ENCODE results near the gene NOBOX. TPM values are rescaled to one million over a fixed set of nuclear protein-coding genes. Genes with fewer than 3 reads are reported as not detected.

NOBOX gene
- total RNA-seq (not detected in 2 replicates), polyA plus RNA-seq (not detected in 2 replicates)

- no peak for TF ChIP-seq CTCF (IDR thresholded peaks at IDR 0.05; ENCODE audit: low read depth, low read length)
- H3K27ac ChIP-seq = no peak within 1 kb of the TSS
- no peak within 1 kb of the TSS for H3K4me3 ChIP-seq
- H3K9me3 ChIP-seq (ENCODE audit: low read depth) = no peaks in the 10 kb centered on the region
- no peak for DNase-seq (ENCODE audit: low read depth in 1 of 2, low spot score in 1 of 2)
- no peaks in the 10 kb centered on the region for H3K27me3 ChIP-seq
- no peaks in the 10 kb centered on the region for H3K36me3 ChIP-seq
- H3K4me1 ChIP-seq (ENCODE audit: low read depth) = peaks cover 4% of the 10 kb centered on the region
Observed at GRCh38 chr7:144403649-144404061, at the start of gene NOBOX. Gene NOBOX (minus strand): TSS chr7:144403693.

DNA sequence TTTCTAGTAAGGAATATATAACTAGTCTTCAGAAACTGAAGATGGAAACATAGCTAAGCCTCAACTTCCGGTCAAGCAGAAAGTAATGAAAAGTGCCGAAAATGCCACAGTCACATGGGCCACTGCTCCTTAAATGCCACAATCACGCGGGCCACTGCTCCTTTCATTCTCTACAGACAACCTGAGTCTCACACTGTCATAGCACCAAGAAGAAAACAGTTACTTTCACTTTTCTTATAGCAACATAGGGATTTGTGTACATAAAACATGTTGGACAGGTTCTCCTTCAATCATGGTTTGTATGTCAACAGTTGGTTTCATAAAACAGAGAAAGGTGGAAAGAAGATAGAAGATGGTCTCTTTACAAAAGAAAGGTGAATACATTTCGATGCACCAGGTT, 48.6 kb upstream of the NOBOX start:
- no peaks in the 10 kb centered on the region for H3K27me3 ChIP-seq
- DNase-seq (ENCODE audit: low read depth in 1 of 2, low spot score in 1 of 2) = no peak
- no peaks in the 10 kb centered on the region for H3K36me3 ChIP-seq
- H3K27ac ChIP-seq = no peak overlapping the region
- H3K4me1 ChIP-seq (ENCODE audit: low read depth) = no peaks in the 10 kb centered on the region
- TF ChIP-seq CTCF (IDR thresholded peaks at IDR 0.05; ENCODE audit: low read depth, low read length) = no peak
- H3K9me3 ChIP-seq (ENCODE audit: low read depth) = no peaks in the 10 kb centered on the region
- no peak overlapping the region for H3K4me3 ChIP-seq

GRCh38 chr7:144445590-144445989, 42.1 kb upstream of the NOBOX start:
- H3K4me3 ChIP-seq = no peak overlapping the region
- no peaks in the 10 kb centered on the region for H3K27me3 ChIP-seq
- H3K27ac ChIP-seq = no peak overlapping the region
- DNase-seq (ENCODE audit: low read depth in 1 of 2, low spot score in 1 of 2) = peak in 1 of 2 donors; percentile 6
- H3K36me3 ChIP-seq = no peaks in the 10 kb centered on the region
- H3K4me1 ChIP-seq (ENCODE audit: low read depth) = no peaks in the 10 kb centered on the region
- no peaks in the 10 kb centered on the region for H3K9me3 ChIP-seq (ENCODE audit: low read depth)
- TF ChIP-seq CTCF (IDR thresholded peaks at IDR 0.05; ENCODE audit: low read depth, low read length) = no peak

- TF ChIP-seq CTCF (IDR thresholded peaks at IDR 0.05; ENCODE audit: low read depth, low read length) = no peak
- Histone ChIP-seq H3K4me1 (ENCODE audit: low read depth) (no peaks in the 10 kb centered on the region), H3K4me3 (no peak overlapping the region), H3K36me3 (no peaks in the 10 kb centered on the region), H3K27ac (no peak overlapping the region), H3K27me3 (no peaks in the 10 kb centered on the region), H3K9me3 (ENCODE audit: low read depth) (no peaks in the 10 kb centered on the region)
- DNase-seq (ENCODE audit: low read depth in 1 of 2, low spot score in 1 of 2) = no peak
Observed at GRCh38 chr7:144439717-144440205, 36.3 kb upstream of the NOBOX start.

DNA sequence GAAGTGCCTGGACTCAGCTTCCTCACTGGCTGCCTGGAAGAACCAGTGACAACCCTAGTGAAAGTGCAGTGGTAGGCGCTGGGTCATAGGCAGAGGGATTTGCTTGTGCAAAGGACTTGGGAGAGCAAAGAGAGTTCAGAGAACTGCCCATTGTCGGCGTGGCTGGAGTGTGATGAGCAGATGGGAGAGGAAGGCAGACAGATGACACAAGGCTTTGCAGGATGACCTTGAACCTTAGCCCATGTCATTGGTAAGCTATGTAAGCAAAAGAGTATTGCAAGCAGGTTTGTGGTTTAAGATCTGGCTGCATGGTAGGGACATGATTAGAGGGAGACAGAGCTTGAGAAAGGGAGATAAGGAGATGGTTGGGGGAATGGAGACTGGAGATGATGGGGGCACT, 35.3 kb upstream of the NOBOX start:
- no peak overlapping the region for H3K27ac ChIP-seq
- no peaks in the 10 kb centered on the region for H3K36me3 ChIP-seq
- no peaks in the 10 kb centered on the region for H3K27me3 ChIP-seq
- TF ChIP-seq CTCF (IDR thresholded peaks at IDR 0.05; ENCODE audit: low read depth, low read length) = no peak
- DNase-seq (ENCODE audit: low read depth in 1 of 2, low spot score in 1 of 2) = no peak
- no peaks in the 10 kb centered on the region for H3K4me1 ChIP-seq (ENCODE audit: low read depth)
- H3K9me3 ChIP-seq (ENCODE audit: low read depth) = no peaks in the 10 kb centered on the region
- no peak overlapping the region for H3K4me3 ChIP-seq
